HUES64 (cell line): ENCODE results near the gene SDK1.

Experiments used
- H3K27ac ChIP-seq: 2 replicates; pipeline ENCODE4 v1.7.0; 2013; ENCODE audit warnings: low read depth, low read length, inconsistent platforms
- H3K27me3 ChIP-seq: 2 replicates; pipeline ENCODE4 v1.6.1; 2013; ENCODE audit warnings: mild to moderate bottlenecking, low read length; ENCODE audit not compliant: insufficient read depth
- H3K36me3 ChIP-seq: 2 replicates; pipeline ENCODE4 v1.6.1; 2013; ENCODE audit warnings: mild to moderate bottlenecking, low read length; ENCODE audit not compliant: insufficient read depth
- H3K4me1 ChIP-seq: 2 replicates; pipeline ENCODE4 v1.6.1; 2013; ENCODE audit warnings: mild to moderate bottlenecking, low read length, moderate library complexity; ENCODE audit not compliant: insufficient read depth
- H3K4me3 ChIP-seq: 2 replicates; pipeline ENCODE4 v1.5.1; 2013; ENCODE audit warnings: mild to moderate bottlenecking, low read length, moderate library complexity
- H3K9ac ChIP-seq: 2 replicates; pipeline ENCODE4 v1.6.1; 2013; ENCODE audit warnings: mild to moderate bottlenecking, low read depth, low read length
- H3K9me3 ChIP-seq: 2 replicates; pipeline ENCODE4 v1.6.1; 2013; ENCODE audit warnings: low read depth, low read length; ENCODE audit not compliant: insufficient read depth
- WGBS: fragments of 150-250, 120-280 bp; methylation state at CpG from one replicate; pipeline ENCODE4 v1.1.7; 2013; ENCODE audit warnings: missing lambda C conversion rate; 5-methylcytosine and 5-hydroxymethylcytosine counted together

SDK1 gene

DNA sequence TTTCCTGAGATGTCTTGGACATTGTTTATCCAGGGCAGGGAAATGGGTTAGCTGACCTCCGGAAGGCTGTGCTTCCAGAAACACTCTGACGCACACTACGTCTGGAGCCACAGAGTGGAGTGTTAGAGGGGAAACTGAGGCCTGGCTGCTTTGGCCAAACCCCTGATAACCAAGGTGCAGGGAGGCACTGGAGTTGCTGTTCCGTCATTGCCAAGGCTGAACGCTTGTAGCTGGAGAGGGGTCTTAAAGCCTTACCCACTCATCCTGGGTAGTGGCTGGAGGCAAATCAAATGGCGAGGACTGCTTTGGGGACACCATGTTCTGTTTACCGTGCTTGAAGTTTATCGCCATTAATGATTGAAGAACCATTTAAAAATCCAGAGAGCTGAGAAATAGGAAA is 776.9 kb downstream of the SDK1 start:
- no peaks in the 10 kb centered on the region for H3K4me1 ChIP-seq
- H3K27me3 ChIP-seq = no peaks in the 10 kb centered on the region
- no peak overlapping the region for H3K27ac ChIP-seq
- no peak overlapping the region for H3K9ac ChIP-seq
- H3K9me3 ChIP-seq = no peaks in the 10 kb centered on the region
- H3K4me3 ChIP-seq = no peak overlapping the region
- H3K36me3 ChIP-seq = no peaks in the 10 kb centered on the region
- WGBS = 96% methylated on average over 8 of the region's 8 CpGs

DNA sequence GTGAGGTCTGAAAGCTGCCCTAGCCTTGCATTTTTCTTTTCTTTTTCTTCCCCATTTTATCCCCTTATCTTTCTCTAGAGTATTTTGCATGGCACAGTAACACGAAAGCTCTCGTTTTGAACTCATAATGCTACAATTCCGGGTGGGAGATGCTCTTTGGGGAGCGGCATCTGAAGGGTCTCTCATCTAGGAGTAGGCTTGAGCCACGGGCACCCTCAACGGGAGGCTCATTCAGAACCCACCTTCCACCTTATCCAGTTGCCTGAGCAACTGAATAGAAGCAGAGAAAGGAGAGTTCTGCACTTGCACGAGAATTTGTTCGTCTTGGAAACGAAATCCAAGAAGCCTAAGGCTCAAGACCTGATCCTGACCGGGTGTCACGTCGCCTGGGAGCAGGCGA is 777.5 kb downstream of the SDK1 start:
- 86% methylated on average over 13 of the region's 13 CpGs for WGBS

DNA sequence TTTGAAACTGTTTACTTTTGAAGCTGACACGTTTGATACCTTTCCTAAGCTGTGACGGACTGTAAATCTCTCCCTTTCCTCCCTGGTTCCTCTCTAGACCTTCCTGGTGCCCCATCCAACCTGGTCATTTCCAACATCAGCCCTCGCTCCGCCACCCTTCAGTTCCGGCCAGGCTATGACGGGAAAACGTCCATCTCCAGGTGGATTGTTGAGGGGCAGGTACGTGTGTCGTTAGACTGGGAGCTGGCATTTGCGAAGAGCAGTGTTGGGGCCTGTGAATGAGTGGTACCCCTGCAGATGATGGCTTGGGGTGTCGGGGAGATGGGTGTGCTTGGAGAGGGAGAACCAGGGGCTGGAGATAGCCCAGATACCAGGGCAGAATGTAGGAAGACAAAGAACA is 778.3 kb downstream of the SDK1 start:
- H3K36me3 ChIP-seq = no peaks in the 10 kb centered on the region
- no peak overlapping the region for H3K4me3 ChIP-seq
- no peaks in the 10 kb centered on the region for H3K27me3 ChIP-seq
- no peak overlapping the region for H3K27ac ChIP-seq
- H3K9me3 ChIP-seq = no peaks in the 10 kb centered on the region
- H3K9ac ChIP-seq = no peak overlapping the region
- H3K4me1 ChIP-seq = no peaks in the 10 kb centered on the region
- 96% methylated on average over 11 of the region's 11 CpGs for WGBS

More for the DNA sequence above, 777.5 kb downstream of the SDK1 start:
- no peak overlapping the region for H3K27ac ChIP-seq
- H3K36me3 ChIP-seq = no peaks in the 10 kb centered on the region
- no peaks in the 10 kb centered on the region for H3K27me3 ChIP-seq
- H3K4me3 ChIP-seq = no peak overlapping the region
- no peak overlapping the region for H3K9ac ChIP-seq
- H3K4me1 ChIP-seq = no peaks in the 10 kb centered on the region
- H3K9me3 ChIP-seq = no peaks in the 10 kb centered on the region

DNA sequence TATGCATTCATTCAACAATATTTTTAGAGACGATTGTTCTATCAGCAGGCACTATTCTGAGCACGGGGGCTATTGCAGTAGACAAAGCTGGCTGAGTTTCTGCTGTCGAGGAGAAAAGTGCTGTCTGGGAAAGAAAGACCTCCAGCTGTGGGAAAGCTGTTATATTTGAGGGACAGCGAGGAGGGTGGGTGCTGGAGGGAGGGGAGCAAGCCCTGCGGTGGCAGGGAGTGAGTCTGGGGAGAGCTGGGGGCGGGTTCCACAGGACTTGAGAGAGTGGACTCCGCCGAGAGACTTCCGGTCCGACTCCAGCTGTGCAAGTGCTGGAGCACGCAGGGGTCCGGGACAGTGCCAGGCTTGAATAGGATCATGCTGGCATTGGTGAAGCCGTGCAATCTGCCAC is 778.9 kb downstream of the SDK1 start:
- Histone ChIP-seq H3K27ac (no peak overlapping the region), H3K27me3 (no peaks in the 10 kb centered on the region), H3K9me3 (no peaks in the 10 kb centered on the region), H3K36me3 (no peaks in the 10 kb centered on the region), H3K9ac (no peak overlapping the region), H3K4me3 (no peak overlapping the region), H3K4me1 (no peaks in the 10 kb centered on the region)
- 82% methylated on average over 13 of the region's 13 CpGs for whole genome bisulfite sequencing

DNA sequence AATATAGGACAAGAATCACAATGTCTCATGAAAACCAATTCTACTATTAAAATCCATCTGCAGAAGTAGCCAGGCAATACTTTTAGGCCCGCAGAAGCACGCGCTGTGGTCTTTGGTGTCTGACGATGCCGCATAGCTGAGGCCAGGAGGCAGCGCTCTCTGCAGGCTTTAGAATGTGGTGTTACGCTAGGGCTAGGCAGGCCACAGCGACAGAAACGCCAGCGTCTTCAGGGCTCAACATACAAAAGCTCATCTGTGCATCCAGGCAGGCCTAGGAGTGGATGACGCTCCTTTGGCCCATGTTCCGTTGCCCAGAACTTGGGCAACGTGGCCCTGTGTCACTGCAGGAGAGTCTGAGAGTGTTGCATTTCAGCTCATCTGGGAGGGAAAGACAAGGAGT is 779.9 kb downstream of the SDK1 start:
- H3K9me3 ChIP-seq = no peaks in the 10 kb centered on the region

DNA sequence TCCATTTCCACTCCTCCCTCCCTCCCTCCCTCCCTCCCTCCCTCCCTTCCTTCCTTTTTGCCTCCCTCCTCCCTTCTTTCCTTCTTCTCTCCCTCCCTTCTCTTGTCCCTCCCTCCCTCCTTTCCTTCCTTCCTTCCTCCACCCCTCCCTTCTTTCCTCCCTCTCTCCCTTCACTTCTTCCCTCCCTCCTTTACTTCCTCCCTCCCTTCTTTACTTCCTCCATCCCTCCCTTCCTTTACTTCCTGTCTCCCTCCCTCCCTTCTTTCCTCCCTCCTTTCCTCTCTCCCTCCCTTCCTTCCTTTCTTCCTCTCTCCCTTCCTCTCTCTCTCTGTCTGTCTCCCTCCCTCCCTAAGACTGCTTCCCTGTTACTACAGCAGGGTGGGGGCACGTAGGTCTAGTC is 782.5 kb downstream of the SDK1 start:
- Histone ChIP-seq H3K4me1 (no peaks in the 10 kb centered on the region), H3K9me3 (no peaks in the 10 kb centered on the region), H3K27ac (no peak overlapping the region), H3K36me3 (no peaks in the 10 kb centered on the region), H3K27me3 (no peaks in the 10 kb centered on the region), H3K4me3 (no peak overlapping the region), H3K9ac (no peak overlapping the region)
- WGBS = 82% methylated on average over 1 of the region's 1 CpG

More for the DNA sequence above, 779.9 kb downstream of the SDK1 start:
- Histone ChIP-seq H3K4me1 (no peaks in the 10 kb centered on the region), H3K4me3 (no peak overlapping the region), H3K36me3 (no peaks in the 10 kb centered on the region), H3K27me3 (no peaks in the 10 kb centered on the region), H3K27ac (no peak overlapping the region), H3K9ac (no peak overlapping the region)
- 93% methylated on average over 13 of the region's 13 CpGs for WGBS

DNA sequence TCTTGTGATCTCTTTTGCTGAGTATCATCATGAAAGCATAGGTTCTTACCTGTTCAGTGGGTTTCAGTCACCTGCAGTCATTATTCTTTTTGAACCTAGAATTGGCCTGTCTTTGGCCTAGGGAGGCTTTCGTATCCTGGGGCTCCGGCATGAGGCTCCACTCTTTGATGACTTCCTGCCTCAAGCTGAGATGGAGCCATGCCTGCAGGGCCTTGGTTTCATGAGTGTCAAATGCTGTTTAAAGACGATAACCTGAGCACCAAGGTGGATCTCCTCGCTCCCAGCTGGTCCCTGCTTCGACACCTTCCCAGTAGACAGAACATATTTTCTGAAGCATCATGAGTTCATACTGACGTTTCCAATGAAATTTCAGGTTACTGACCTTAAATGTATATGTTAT is 783.2 kb downstream of the SDK1 start:
- Histone ChIP-seq H3K9me3 (no peaks in the 10 kb centered on the region), H3K27ac (no peak overlapping the region), H3K9ac (no peak overlapping the region), H3K27me3 (no peaks in the 10 kb centered on the region), H3K36me3 (no peaks in the 10 kb centered on the region), H3K4me3 (no peak overlapping the region), H3K4me1 (no peaks in the 10 kb centered on the region)
- 85% methylated on average over 6 of the region's 6 CpGs for WGBS

DNA sequence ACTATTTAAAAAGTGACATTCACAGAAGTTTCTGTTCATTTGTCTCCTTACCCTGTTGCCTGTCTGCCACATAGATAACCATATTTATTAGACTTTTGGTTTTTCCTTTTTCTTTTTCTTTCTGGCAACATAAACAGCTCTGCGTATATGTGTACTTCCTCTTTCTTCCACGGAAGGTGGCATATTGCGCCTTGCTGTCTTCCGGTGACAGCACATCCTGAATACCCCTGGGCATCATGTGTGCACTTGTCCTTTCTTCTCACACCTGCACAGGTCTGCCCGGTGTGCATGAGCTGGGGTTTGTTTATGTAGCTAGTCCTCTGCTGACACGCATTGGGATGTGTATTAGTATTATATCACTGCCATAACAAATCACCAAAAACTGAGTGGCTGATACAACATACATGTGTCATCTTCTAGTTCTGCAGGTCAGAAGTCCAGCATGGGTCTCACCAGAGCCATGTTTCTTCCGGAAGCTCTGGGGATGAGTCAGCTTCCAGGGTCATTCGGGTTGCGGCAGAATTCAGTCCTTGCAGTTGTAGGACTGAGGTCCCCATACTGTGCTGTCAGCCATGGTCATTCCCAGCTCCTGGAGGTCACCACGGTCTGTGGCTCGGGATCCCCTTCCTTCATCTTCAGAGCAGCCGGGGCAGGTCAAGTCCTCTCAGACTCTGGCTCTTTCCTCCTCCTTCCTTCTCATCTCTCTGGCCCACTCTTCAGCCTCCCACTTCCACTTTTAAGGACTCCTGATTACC is 785.1 kb downstream of the SDK1 start:
- Histone ChIP-seq H3K4me3 (no peak overlapping the region), H3K4me1 (no peaks in the 10 kb centered on the region), H3K9ac (no peak overlapping the region), H3K9me3 (peaks cover 13% of the 10 kb centered on the region), H3K36me3 (no peaks in the 10 kb centered on the region), H3K27me3 (no peaks in the 10 kb centered on the region), H3K27ac (no peak overlapping the region)
- WGBS = 94% methylated on average over 11 of the region's 12 CpGs

DNA sequence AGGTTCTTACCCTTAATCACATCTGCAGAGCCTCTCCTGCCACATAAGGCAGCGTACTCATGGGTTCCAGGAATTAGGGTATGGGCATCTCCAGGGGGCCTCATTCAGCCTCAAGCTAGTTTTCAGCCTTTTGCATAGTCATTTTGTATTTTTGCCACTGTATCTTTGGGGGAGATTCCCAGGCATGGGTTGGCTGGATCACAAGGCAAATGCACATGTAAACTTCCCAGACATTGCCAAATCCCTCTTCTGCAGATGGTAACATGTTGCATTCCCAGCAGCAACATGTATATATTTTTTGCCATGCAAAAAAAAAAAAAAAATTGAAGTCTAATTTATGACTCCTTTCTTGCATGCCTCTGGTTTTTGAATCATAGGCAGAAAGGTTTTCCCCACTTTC is 785.7 kb downstream of the SDK1 start:
- H3K4me1 ChIP-seq = no peaks in the 10 kb centered on the region

DNA sequence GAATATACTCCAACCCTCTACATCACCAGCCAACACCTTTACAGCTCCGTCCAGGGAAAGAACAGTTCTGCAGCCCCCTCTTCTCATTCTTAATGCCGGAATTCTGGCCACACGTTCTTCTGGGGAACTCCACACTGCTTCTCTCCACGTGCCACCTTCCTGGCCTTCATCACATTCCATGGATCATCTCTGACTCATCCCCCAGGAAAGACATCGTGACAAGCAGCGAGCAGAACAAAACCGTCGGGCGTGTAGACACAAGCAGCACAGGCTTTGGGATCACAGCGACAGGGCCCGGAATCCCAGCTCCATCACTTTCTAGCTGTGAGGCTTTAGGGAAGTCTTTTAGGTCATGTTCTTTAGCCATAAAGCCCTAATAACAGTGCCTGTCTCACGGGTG is 790.7 kb downstream of the SDK1 start:
- 85% methylated on average over 12 of the region's 12 CpGs for WGBS
- H3K4me3 ChIP-seq = no peak overlapping the region
- H3K9ac ChIP-seq = no peak overlapping the region
- no peaks in the 10 kb centered on the region for H3K27me3 ChIP-seq
- H3K36me3 ChIP-seq = no peaks in the 10 kb centered on the region
- no peak overlapping the region for H3K27ac ChIP-seq
- no peaks in the 10 kb centered on the region for H3K4me1 ChIP-seq
- H3K9me3 ChIP-seq = peaks cover 13% of the 10 kb centered on the region

More for the DNA sequence above, 785.7 kb downstream of the SDK1 start:
- 100% methylated on average over 1 of the region's 1 CpG for WGBS
- H3K27ac ChIP-seq = no peak overlapping the region
- no peaks in the 10 kb centered on the region for H3K27me3 ChIP-seq
- H3K4me3 ChIP-seq = no peak overlapping the region
- peaks cover 13% of the 10 kb centered on the region for H3K9me3 ChIP-seq
- H3K9ac ChIP-seq = no peak overlapping the region
- H3K36me3 ChIP-seq = no peaks in the 10 kb centered on the region

DNA sequence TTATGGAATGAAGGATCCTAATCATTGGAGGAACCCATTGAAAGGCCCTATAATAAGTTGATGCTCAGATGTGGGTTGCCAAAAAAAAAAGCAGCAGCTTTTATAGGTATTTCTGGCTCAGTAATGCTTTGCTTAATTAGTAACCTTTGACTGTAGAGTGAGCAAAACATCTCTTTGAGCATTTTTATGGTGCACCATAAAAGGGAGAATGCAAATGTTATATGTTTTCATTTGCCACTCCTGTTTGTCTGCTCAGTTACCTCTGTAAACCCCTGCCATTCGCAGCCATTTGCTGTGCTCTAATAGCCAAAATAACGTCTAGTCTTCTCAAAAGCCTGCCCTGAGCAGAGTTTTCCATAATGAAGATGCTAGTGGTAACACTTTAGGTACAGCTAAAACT is 792.0 kb downstream of the SDK1 start:
- H3K4me1 ChIP-seq = no peaks in the 10 kb centered on the region
- peaks cover 13% of the 10 kb centered on the region for H3K9me3 ChIP-seq
- WGBS = 98% methylated on average over 2 of the region's 2 CpGs
- H3K9ac ChIP-seq = no peak overlapping the region
- H3K4me3 ChIP-seq = no peak overlapping the region
- no peaks in the 10 kb centered on the region for H3K36me3 ChIP-seq
- no peak overlapping the region for H3K27ac ChIP-seq
- no peaks in the 10 kb centered on the region for H3K27me3 ChIP-seq

DNA sequence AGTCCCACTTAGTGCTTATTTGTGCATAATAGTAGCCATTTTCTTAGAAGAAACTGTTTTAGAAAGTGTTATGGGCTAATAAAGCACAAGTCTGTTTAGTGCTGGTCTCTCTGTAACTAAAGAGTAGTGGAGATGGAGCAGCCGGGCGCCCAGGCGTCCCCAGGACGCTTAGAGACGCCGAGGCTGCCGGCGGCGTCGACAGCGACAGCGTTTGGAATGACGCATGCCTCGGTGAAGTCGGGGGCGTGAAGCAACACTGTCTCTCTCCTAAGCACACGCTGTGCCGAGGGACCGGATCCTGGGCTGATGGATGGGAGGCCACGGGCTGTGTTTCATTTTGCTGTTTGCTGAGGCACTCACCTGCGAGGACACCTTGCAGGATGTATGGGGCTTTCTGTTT is 792.4 kb downstream of the SDK1 start:
- Histone ChIP-seq H3K4me1 (no peaks in the 10 kb centered on the region), H3K27ac (no peak overlapping the region), H3K9me3 (peaks cover 13% of the 10 kb centered on the region), H3K9ac (no peak overlapping the region), H3K27me3 (no peaks in the 10 kb centered on the region), H3K4me3 (no peak overlapping the region), H3K36me3 (no peaks in the 10 kb centered on the region)
- WGBS = 93% methylated on average over 21 of the region's 21 CpGs
